GM23338 (cell line): ENCODE results near the gene IZUMO2. TPM values are rescaled to one million over a fixed set of nuclear protein-coding genes. Genes with fewer than 3 reads are reported as not detected.
"Not testable (repeated sequence)": the region's sequence is repeated elsewhere in the genome, so short reads cannot be mapped to it uniquely, and the experiment has no call there.

Experiments
- ATAC-seq: fragments of 200-7000 bp; cut with Tn5 transposase; 3 replicates; pipeline ENCODE4 v1.9.1; 2020
- DNase-seq: peaks from one replicate; pipeline ENCODE4 v3.0.0-alpha.2; 2015; ENCODE audit warnings: low spot score
- H2AFZ ChIP-seq: fragments of 200-600 bp; sonication (generic); 2 replicates; pipeline ENCODE4 v1.8.0; 2016; ENCODE audit warnings: antibody characterized with exemption, mild to moderate bottlenecking, moderate library complexity
- H3F3A ChIP-seq: fragments of 200-600 bp; sonication (generic); replicated peaks from 2 replicates; pipeline ENCODE4 v1.8.0; 2017; ENCODE audit warnings: antibody characterized with exemption, mixed run types, low read depth
- H3K27ac ChIP-seq: fragments of 200-600 bp; sonication (generic); 2 replicates; pipeline ENCODE4 v1.6.1; 2016; ENCODE audit warnings: low read depth
- H3K27me3 ChIP-seq: fragments of 200-600 bp; sonication (generic); 2 replicates; pipeline ENCODE4 v1.8.0; 2016; ENCODE audit warnings: mild to moderate bottlenecking, mixed run types, moderate library complexity; ENCODE audit not compliant: insufficient read depth
- H3K36me3 ChIP-seq: fragments of 200-600 bp; sonication (generic); 2 replicates; pipeline ENCODE4 v1.8.0; 2016; ENCODE audit warnings: mild to moderate bottlenecking; ENCODE audit not compliant: insufficient read depth
- H3K4me1 ChIP-seq: fragments of 200-600 bp; sonication (generic); 2 replicates; pipeline ENCODE4 v1.8.0; 2016; ENCODE audit warnings: mild to moderate bottlenecking, moderate library complexity; ENCODE audit not compliant: insufficient read depth
- H3K4me2 ChIP-seq: fragments of 200-600 bp; sonication (generic); 2 replicates; pipeline ENCODE4 v1.7.1; 2017; ENCODE audit warnings: mixed run types
- H3K4me3 ChIP-seq: fragments of 200-600 bp; sonication (generic); 2 replicates; pipeline ENCODE4 v1.6.1; 2016; ENCODE audit warnings: mixed run types
- H3K79me2 ChIP-seq: fragments of 200-600 bp; sonication (generic); replicated peaks from 2 replicates; pipeline ENCODE4 v1.8.0; 2017; ENCODE audit warnings: mild to moderate bottlenecking; ENCODE audit not compliant: insufficient read depth
- H3K9me2 ChIP-seq: fragments of 200-600 bp; sonication (generic); 2 replicates; pipeline ENCODE4 v1.8.0; 2017; ENCODE audit not compliant: insufficient read depth
- H4K20me1 ChIP-seq: fragments of 200-600 bp; sonication (generic); replicated peaks from 2 replicates; pipeline ENCODE4 v1.8.0; 2017; ENCODE audit warnings: mild to moderate bottlenecking; ENCODE audit not compliant: insufficient read depth
- H3K27ac Mint-ChIP-seq: 2 replicates; pipeline ENCODE4 v1.8.0; 2020; ENCODE audit warnings: inconsistent platforms, mild to moderate bottlenecking, moderate library complexity, mixed read lengths
- H3K27me3 Mint-ChIP-seq: 3 replicates; pipeline ENCODE4 v1.8.0; 2022; ENCODE audit warnings: low read depth, mild to moderate bottlenecking, moderate library complexity, mixed read lengths, inconsistent platforms; ENCODE audit not compliant: insufficient read depth, poor library complexity
- H3K36me3 Mint-ChIP-seq: 3 replicates; pipeline ENCODE4 v1.8.0; 2021; ENCODE audit warnings: low read depth, mild to moderate bottlenecking, inconsistent platforms, moderate library complexity, mixed read lengths
- H3K4me1 Mint-ChIP-seq: 3 replicates; pipeline ENCODE4 v1.8.0; 2020; ENCODE audit warnings: mild to moderate bottlenecking, inconsistent platforms, mixed read lengths
- H3K4me3 Mint-ChIP-seq: 3 replicates; pipeline ENCODE4 v1.8.0; 2021; ENCODE audit warnings: moderate library complexity, mild to moderate bottlenecking, inconsistent platforms, mixed read lengths
- H3K9me3 Mint-ChIP-seq: 3 replicates; pipeline ENCODE4 v1.8.0; 2020; ENCODE audit warnings: moderate library complexity, mild to moderate bottlenecking, inconsistent platforms, mixed read lengths
- CTCF ChIP-seq, 2 experiments: fragments of 200-600 bp in 1 of 2; sonication (generic) in 1 of 2; conservative IDR thresholded peaks; 2 replicates each; pipeline versions ENCODE4 v1.5.1 to v1.6.1; 2016 to 2017; ENCODE audit warnings: antibody characterized with exemption in 2 of 2, low read depth in 2 of 2, mild to moderate bottlenecking in 2 of 2, moderate library complexity in 1 of 2
- polyA plus RNA-seq: library from polyadenylated mRNA; unstranded; fragments of >200 nt; fragmentation: Nextera tagmentation; extraction: Ambion mirVana; gene quantifications from 2 replicates; pipeline ENCODE4 v1.2.1, GENCODE V29; 2016
- total RNA-seq: library from RNA; depleted of rRNA; stranded (reverse); fragments of >200 nt; shearing (Covaris generic); gene quantifications from 2 replicates; pipeline ENCODE4 v1.2.3, GENCODE V29; 2014; rRNA removed

Gene IZUMO2
- total and polyA plus RNA-seq, 2 experiments from 2014 or later = 3.1 to 5.0 TPM

- H3K27ac Mint-ChIP-seq, H3K4me3 Mint-ChIP-seq, H3K36me3 Mint-ChIP-seq, H3K4me1 Mint-ChIP-seq, H3F3A ChIP-seq, H3K27me3 Mint-ChIP-seq, H3K9me2 ChIP-seq, DNase-seq, H3K9me3 Mint-ChIP-seq, H3K27ac ChIP-seq, H3K4me3 ChIP-seq, H2AFZ ChIP-seq, ATAC-seq, H3K36me3 ChIP-seq, H3K79me2 ChIP-seq, H3K4me2 ChIP-seq, H3K27me3 ChIP-seq, H3K4me1 ChIP-seq, H4K20me1 ChIP-seq: not testable (repeated sequence)
- TF ChIP-seq CTCF (conservative IDR thresholded peaks at IDR 0.05; ENCODE audit: low read depth in 2 of 2) = peak in 1 of 2 experiments; percentile 78; a peak in 2 of 4 replicates
Observed at GRCh38 chr19:50133518-50134492, 29.3 kb downstream of the IZUMO2 start.

GRCh38 chr19:50104012-50104411 lies 59.1 kb downstream of the IZUMO2 start:
- H3K36me3 Mint-ChIP-seq = not testable (repeated sequence)

GRCh38 chr19:50103405-50103804 lies 59.7 kb downstream of the IZUMO2 start:
- ATAC-seq, H3K4me1 Mint-ChIP-seq, H3K4me1 ChIP-seq, H3K4me2 ChIP-seq, H3K9me3 Mint-ChIP-seq, DNase-seq, H3K27ac ChIP-seq, H3K27ac Mint-ChIP-seq, H3K4me3 ChIP-seq, H3K36me3 Mint-ChIP-seq, H3K79me2 ChIP-seq, H3K4me3 Mint-ChIP-seq, H4K20me1 ChIP-seq, H3K36me3 ChIP-seq, H3F3A ChIP-seq, H3K9me2 ChIP-seq, H2AFZ ChIP-seq, H3K27me3 ChIP-seq, H3K27me3 Mint-ChIP-seq: not testable (repeated sequence)

More at GRCh38 chr19:50104012-50104411, 59.1 kb downstream of the IZUMO2 start:
- not testable (repeated sequence) for H3K27me3 Mint-ChIP-seq, H3K4me3 ChIP-seq, H3K79me2 ChIP-seq, ATAC-seq, H3K9me3 Mint-ChIP-seq, H3K4me1 Mint-ChIP-seq, H3K9me2 ChIP-seq, H3F3A ChIP-seq, H3K27me3 ChIP-seq, DNase-seq, H2AFZ ChIP-seq, H3K27ac Mint-ChIP-seq, H3K4me1 ChIP-seq, H3K36me3 ChIP-seq, H3K4me2 ChIP-seq, H3K27ac ChIP-seq, H3K4me3 Mint-ChIP-seq, H4K20me1 ChIP-seq

Other genes starting within 250 kb of the IZUMO2 start
- 7.4 and 8.2 TPM in 2 replicates for gene ATF5, start 234.1 kb downstream of the IZUMO2 start, total RNA-seq
- 9.6 and 10.3 TPM in 2 replicates for gene ATF5, start 234.1 kb downstream of the IZUMO2 start, polyA plus RNA-seq
- gene NUP62, start 233.8 kb downstream of the IZUMO2 start, total RNA-seq = 87.7 and 99.4 TPM in 2 replicates
- gene NUP62, start 233.8 kb downstream of the IZUMO2 start, polyA plus RNA-seq = 54.0 and 55.5 TPM in 2 replicates
- gene SIGLEC11, start 202.1 kb downstream of the IZUMO2 start, total RNA-seq = not detected in 2 replicates
- gene SIGLEC11, start 202.1 kb downstream of the IZUMO2 start, polyA plus RNA-seq = not detected in 2 replicates
- 20.4 and 29.1 TPM in 2 replicates for gene VRK3, start 137.9 kb downstream of the IZUMO2 start, total RNA-seq
- 17.4 and 19.2 TPM in 2 replicates for gene VRK3, start 137.9 kb downstream of the IZUMO2 start, polyA plus RNA-seq
- 17.4 and 18.9 TPM in 2 replicates for gene ZNF473, start 137.3 kb downstream of the IZUMO2 start, total RNA-seq
- gene ZNF473, start 137.3 kb downstream of the IZUMO2 start, polyA plus RNA-seq = 1.5 and 3.3 TPM in 2 replicates
- gene MYH14, start 40.3 kb upstream of the IZUMO2 start, total RNA-seq = 25.5 and 27.3 TPM in 2 replicates
- gene MYH14, start 40.3 kb upstream of the IZUMO2 start, polyA plus RNA-seq = 27.5 and 29.1 TPM in 2 replicates
- gene KCNC3, start 166.1 kb upstream of the IZUMO2 start, total RNA-seq = 2.7 and 3.4 TPM in 2 replicates
- gene KCNC3, start 166.1 kb upstream of the IZUMO2 start, polyA plus RNA-seq = 0.89 and 1.3 TPM in 2 replicates
- 0.14 and 0.27 TPM in 2 replicates for gene NAPSA, start 202.4 kb upstream of the IZUMO2 start, total RNA-seq
- 0.63 and 0.99 TPM in 2 replicates for gene NAPSA, start 202.4 kb upstream of the IZUMO2 start, polyA plus RNA-seq
- 54.6 and 70.2 TPM in 2 replicates for gene NR1H2, start 213.2 kb upstream of the IZUMO2 start, total RNA-seq
- 29.8 and 32.9 TPM in 2 replicates for gene NR1H2, start 213.2 kb upstream of the IZUMO2 start, polyA plus RNA-seq
- gene POLD1, start 221.1 kb upstream of the IZUMO2 start, total RNA-seq = 141 and 173 TPM in 2 replicates
- gene POLD1, start 221.1 kb upstream of the IZUMO2 start, polyA plus RNA-seq = 111 and 113 TPM in 2 replicates